PC-3 (cell line): ENCODE results near the gene ADIPOR1. TPM values are rescaled to one million over a fixed set of nuclear protein-coding genes. Genes with fewer than 3 reads are reported as not detected.
A peak's percentile ranks its signal among the peaks of the same experiment; 100 is the strongest.

ENCODE experiments used
- ATAC-seq: fragments of 200-7000 bp; cut with Tn5 transposase; 2 replicates; pipeline ENCODE4 v1.9.1; 2020; ENCODE audit warnings: mild to moderate bottlenecking, moderate library complexity
- BruUV-seq: library from RNA; stranded (reverse); fragments of 400-500 nt; replicated peaks from 2 replicates; lab custom pipeline; 2021; lab: Mats Ljungman, UMichigan
- CTCF ChIA-PET: fragments of 300-600 bp; sonication (Branson Sonifier 250); formaldehyde crosslinking; loops from one replicate; lab custom pipeline; 2022; ENCODE audit warnings: antibody characterized with exemption; lab: Charles Lee
- POLR2A ChIA-PET: fragments of 300-600 bp; sonication (Branson Sonifier 250); formaldehyde crosslinking; loops from one replicate; lab custom pipeline; 2022; ENCODE audit warnings: antibody characterized with exemption; ENCODE audit not compliant: unreplicated experiment; lab: Charles Lee
- DNase-seq: peaks from one replicate; pipeline ENCODE4 v3.0.0-alpha.2; 2015
- H2AFZ ChIP-seq: fragments of 300-600 bp; sonication (generic); 2 replicates; pipeline ENCODE4 v1.6.0; 2016; ENCODE audit warnings: antibody characterized with exemption, low read length
- H3F3A ChIP-seq: fragments of 300-600 bp; sonication (generic); one replicate; pipeline ENCODE4 v1.6.0; 2017; ENCODE audit warnings: antibody characterized with exemption, low read length, control low read depth, mild to moderate bottlenecking; ENCODE audit not compliant: unreplicated experiment
- H3K27ac ChIP-seq: fragments of 300-600 bp; sonication (generic); 2 replicates; pipeline ENCODE4 v1.5.1; 2016; ENCODE audit warnings: mild to moderate bottlenecking, low read length
- H3K27me3 ChIP-seq: fragments of 300-600 bp; sonication (generic); 2 replicates; pipeline ENCODE4 v1.6.1; 2016; ENCODE audit warnings: low read length, mixed read lengths
- H3K36me3 ChIP-seq: fragments of 300-600 bp; sonication (generic); 2 replicates; pipeline ENCODE4 v1.6.1; 2016; ENCODE audit warnings: low read depth, mixed run types, low read length, mixed read lengths
- H3K4me1 ChIP-seq: fragments of 300-600 bp; sonication (generic); 2 replicates; pipeline ENCODE4 v1.5.1; 2016; ENCODE audit warnings: low read length; ENCODE audit not compliant: insufficient read depth
- H3K4me2 ChIP-seq: fragments of 300-600 bp; sonication (generic); 2 replicates; pipeline ENCODE4 v1.6.0; 2016; ENCODE audit warnings: low read length
- H3K4me3 ChIP-seq: fragments of 300-600 bp; sonication (generic); 2 replicates; pipeline ENCODE4 v1.5.1; 2016; ENCODE audit warnings: mild to moderate bottlenecking, low read length, mixed read lengths
- H3K79me2 ChIP-seq: fragments of 300-600 bp; sonication (generic); 2 replicates; pipeline ENCODE4 v1.6.1; 2017; ENCODE audit warnings: low read length, mixed read lengths
- H3K9ac ChIP-seq: fragments of 300-600 bp; sonication (generic); 2 replicates; pipeline ENCODE4 v1.6.0; 2016; ENCODE audit warnings: mild to moderate bottlenecking, low read length
- H3K9me2 ChIP-seq: fragments of 300-600 bp; sonication (generic); replicated peaks from 2 replicates; pipeline ENCODE4 v1.6.1; 2016; ENCODE audit warnings: mixed run types, low read length, mixed read lengths
- H3K9me3 ChIP-seq: fragments of 300-600 bp; sonication (generic); 2 replicates; pipeline ENCODE4 v1.6.1; 2016; ENCODE audit warnings: low read length, mixed read lengths
- H4K20me1 ChIP-seq: fragments of 300-600 bp; sonication (generic); 2 replicates; pipeline ENCODE4 v1.6.1; 2016; ENCODE audit warnings: low read length, mixed read lengths
- CTCF ChIP-seq: fragments of 300-600 bp; sonication (generic); conservative IDR thresholded peaks from 2 replicates; pipeline ENCODE4 v1.5.1; 2017; ENCODE audit warnings: antibody characterized with exemption, low read depth, mild to moderate bottlenecking, low read length
- EZH2 ChIP-seq: fragments of 300-600 bp; sonication (generic); IDR thresholded peaks from one replicate; pipeline ENCODE4 v1.6.1; 2017; ENCODE audit warnings: antibody characterized with exemption, mild to moderate bottlenecking, low read length; ENCODE audit not compliant: unreplicated experiment
- EZH2phosphoT487 ChIP-seq: fragments of 300-600 bp; sonication (generic); IDR thresholded peaks from 2 replicates; pipeline ENCODE4 v1.6.1; 2018; ENCODE audit warnings: mild to moderate bottlenecking, antibody characterized with exemption, low read length, borderline replicate concordance
- intact Hi-C: fragments of 100-400 bp; cut with micrococcal nuclease; formaldehyde crosslinking; loops from 2 replicates; pipeline ENCODE4 v1.9.0; 2023
- total RNA-seq: library from RNA; depleted of rRNA; stranded (reverse); fragments of >200 nt; gene quantifications from 2 replicates; pipeline ENCODE4 v1.2.3, GENCODE V29; 2014

ADIPOR1 gene
- total RNA-seq, 1 experiment from 2014 or later: 137 TPM

GRCh38 chr1:202968351-202968750 lies 10.2 kb upstream of the ADIPOR1 start:
- no peak overlapping the region for H3K4me2 ChIP-seq
- intact Hi-C loops: loop anchor here (2.0 kb wide), 2 partner anchors 30 to 158 kb away; partner anchors contain the start of gene PCAT6
- H3K9me3 ChIP-seq: no peaks in the 10 kb centered on the region
- ATAC-seq (no peak), DNase-seq (no peak)
- H3K27me3 ChIP-seq: peaks cover 15% of the 10 kb centered on the region
- H3K4me1 ChIP-seq: peaks cover 19% of the 10 kb centered on the region
- H2AFZ ChIP-seq: no peak overlapping the region
- H3K27ac ChIP-seq: no peak overlapping the region
- no peak overlapping the region for H3K4me3 ChIP-seq
- H3K9me2 ChIP-seq: no peaks in the 10 kb centered on the region
- ChIA-PET POLR2A (no interaction called here), CTCF (no interaction called here)
- TF ChIP-seq EZH2phosphoT487: no peak
- no peak for TF ChIP-seq CTCF
- TF ChIP-seq EZH2: no peak
- H3K9ac ChIP-seq: no peak overlapping the region
- H3K36me3 ChIP-seq: 0 out of 2 replicates have a peak, but pooled peaks cover 10% of the 10 kb centered on the region
- no peaks in the 10 kb centered on the region for H3F3A ChIP-seq
- H4K20me1 ChIP-seq: no peaks in the 10 kb centered on the region
- peaks cover 13% of the 10 kb centered on the region for H3K79me2 ChIP-seq
- no TSS peak for BruUV-seq

GRCh38 chr1:202967684-202968281 lies 9.7 kb upstream of the ADIPOR1 start:
- DNase-seq (no peak), ATAC-seq (no peak)
- Histone ChIP-seq H3K27ac (no peak overlapping the region), H3K4me3 (peak overlapping the region; percentile 75), H3K27me3 (peaks cover 10% of the 10 kb centered on the region), H3K9ac (peak overlapping the region; percentile 49), H4K20me1 (no peaks in the 10 kb centered on the region), H3K4me1 (peaks cover 19% of the 10 kb centered on the region), H3K36me3 (peaks cover 13% of the 10 kb centered on the region; the same call in 1 of the 2 replicates), H3K4me2 (peak overlapping the region; percentile 86), H3K79me2 (peaks cover 13% of the 10 kb centered on the region), H3F3A (no peaks in the 10 kb centered on the region), H3K9me3 (no peaks in the 10 kb centered on the region), H2AFZ (peak overlapping the region; percentile 95), H3K9me2 (no peaks in the 10 kb centered on the region)
- BruUV-seq: no TSS peak
- intact Hi-C loops: loop anchor here (1.0 to 2.0 kb wide), 3 partner anchors 31 to 157 kb away; partner anchors contain the start of gene PCAT6
- ChIA-PET POLR2A (no interaction called here), CTCF (no interaction called here)
- TF ChIP-seq CTCF: no peak
- no peak for TF ChIP-seq EZH2
- TF ChIP-seq EZH2phosphoT487: no peak
